Trophoblast cell (in vitro differentiated cells and primary cell): ENCODE data around the gene C3orf49.

Experiments used
- DNase-seq, 2 donors: peaks; one replicate each; pipeline ENCODE4 v3.0.0-alpha.2; 2016
- H2AFZ ChIP-seq: 2 replicates; pipeline ENCODE4 v1.6.1; 2013; ENCODE audit warnings: low read length, moderate library complexity, mild to moderate bottlenecking; ENCODE audit not compliant: insufficient read depth, poor library complexity
- H2AK5ac ChIP-seq: 2 replicates; pipeline ENCODE4 v1.6.1; 2013; ENCODE audit warnings: mild to moderate bottlenecking, low read length
- H2BK120ac ChIP-seq: 2 replicates; pipeline ENCODE4 v1.6.1; 2013; ENCODE audit warnings: low read length, mild to moderate bottlenecking, moderate library complexity; ENCODE audit not compliant: insufficient read depth, poor library complexity
- H2BK12ac ChIP-seq: 2 replicates; pipeline ENCODE4 v1.6.1; 2013; ENCODE audit warnings: mild to moderate bottlenecking, low read length, moderate library complexity
- H2BK5ac ChIP-seq: 2 replicates; pipeline ENCODE4 v1.6.1; 2013; ENCODE audit warnings: low read length, low read depth, moderate library complexity, mild to moderate bottlenecking; ENCODE audit not compliant: poor library complexity
- H3K14ac ChIP-seq: 2 replicates; pipeline ENCODE4 v1.6.1; 2013; ENCODE audit warnings: mild to moderate bottlenecking, low read length
- H3K18ac ChIP-seq: 2 replicates; pipeline ENCODE4 v1.6.1; 2013; ENCODE audit warnings: mild to moderate bottlenecking, low read length
- H3K23ac ChIP-seq: 2 replicates; pipeline ENCODE4 v1.6.1; 2013; ENCODE audit warnings: low read length
- H3K27ac ChIP-seq: 2 replicates; pipeline ENCODE4 v1.5.1; 2013; ENCODE audit warnings: low read depth, mild to moderate bottlenecking, inconsistent platforms, low read length, moderate library complexity
- H3K27me3 ChIP-seq: 2 replicates; pipeline ENCODE4 v1.6.1; 2013; ENCODE audit warnings: inconsistent platforms, mild to moderate bottlenecking, low read length, moderate library complexity; ENCODE audit not compliant: insufficient read depth
- H3K36me3 ChIP-seq, 2 experiments: 1 replicate in 1 of 2; 2 replicates in 1 of 2; pipeline ENCODE4 v1.6.1; 2013; ENCODE audit warnings: low read length in 2 of 2, mild to moderate bottlenecking in 2 of 2, moderate library complexity in 1 of 2; ENCODE audit not compliant: insufficient read depth in 2 of 2, control insufficient read depth in 1 of 2
- H3K4ac ChIP-seq: 2 replicates; pipeline ENCODE4 v1.6.1; 2013; ENCODE audit warnings: low read depth, mild to moderate bottlenecking, low read length, moderate library complexity
- H3K4me1 ChIP-seq, 2 experiments: 1 replicate in 1 of 2; 2 replicates in 1 of 2; pipeline ENCODE4 v1.6.1; 2013; ENCODE audit warnings: low read length in 2 of 2, mild to moderate bottlenecking in 2 of 2, moderate library complexity in 1 of 2; ENCODE audit not compliant: insufficient read depth in 2 of 2, control insufficient read depth in 1 of 2
- H3K4me2 ChIP-seq: 2 replicates; pipeline ENCODE4 v1.6.1; 2013; ENCODE audit warnings: inconsistent platforms, mild to moderate bottlenecking, low read length, moderate library complexity
- H3K4me3 ChIP-seq: 2 replicates; pipeline ENCODE4 v1.5.1; 2013; ENCODE audit warnings: mild to moderate bottlenecking, low read depth, low read length, inconsistent platforms
- H3K79me1 ChIP-seq: one replicate; pipeline ENCODE4 v1.6.1; 2013; ENCODE audit warnings: low read length
- H3K79me2 ChIP-seq: 2 replicates; pipeline ENCODE4 v1.6.1; 2013; ENCODE audit warnings: low read length, mild to moderate bottlenecking; ENCODE audit not compliant: control insufficient read depth, insufficient read depth, poor library complexity
- H3K9ac ChIP-seq: 2 replicates; pipeline ENCODE4 v1.6.1; 2013; ENCODE audit warnings: mild to moderate bottlenecking, low read length
- H3K9me3 ChIP-seq: 2 replicates; pipeline ENCODE4 v1.6.1; 2013; ENCODE audit warnings: low read depth, mild to moderate bottlenecking, control low read depth, inconsistent platforms, low read length; ENCODE audit not compliant: insufficient read depth
- H4K12ac ChIP-seq: 2 replicates; pipeline ENCODE4 v1.6.1; 2013; ENCODE audit warnings: low read depth, mild to moderate bottlenecking, low read length, moderate library complexity
- H4K8ac ChIP-seq: 2 replicates; pipeline ENCODE4 v1.6.1; 2013; ENCODE audit warnings: low read depth, mild to moderate bottlenecking, low read length, moderate library complexity
- H4K91ac ChIP-seq: one replicate; pipeline ENCODE4 v1.6.1; 2013; ENCODE audit warnings: low read depth, mild to moderate bottlenecking, low read length, moderate library complexity
- WGBS: extraction: QIAGEN DNeasy Blood & Tissue Kit; methylation state at CpG from one replicate; pipeline ENCODE4 v1.1.7; 2013; ENCODE audit warnings: missing lambda C conversion rate; ENCODE audit not compliant: insufficient read length, insufficient coverage; ENCODE audit errors: extremely low coverage; 5-methylcytosine and 5-hydroxymethylcytosine counted together

C3orf49 gene

GRCh38 chr3:63877737-63878393 lies 58.8 kb downstream of the C3orf49 start:
- Histone ChIP-seq H2BK120ac (no peak overlapping the region), H3K9me3 (no peaks in the 10 kb centered on the region), H3K23ac (no peak overlapping the region), H3K4me2 (no peak overlapping the region), H3K27me3 (no peaks in the 10 kb centered on the region), H2AK5ac (no peak overlapping the region), H3K79me2 (peaks cover 4% of the 10 kb centered on the region), H2BK5ac (no peak overlapping the region), H3K36me3 (no peaks in the 10 kb centered on the region), H4K12ac (no peak overlapping the region), H3K14ac (no peak overlapping the region), H3K27ac (no peak overlapping the region), H3K4me1 (no peaks in the 10 kb centered on the region), H4K91ac (no peak overlapping the region), H3K4me3 (no peak overlapping the region), H3K79me1 (no peaks in the 10 kb centered on the region), H3K9ac (no peak overlapping the region), H4K8ac (no peak overlapping the region), H2AFZ (no peak overlapping the region), H2BK12ac (no peak overlapping the region), H3K4ac (no peak overlapping the region), H3K18ac (no peak overlapping the region)
- no peak for DNase-seq
- WGBS = no CpG with 5 or more reads among the region's 3 CpGs

- Histone ChIP-seq H3K27ac (no peak overlapping the region), H4K12ac (no peak overlapping the region), H3K23ac (no peak overlapping the region), H3K4me1 (no peaks in the 10 kb centered on the region), H2AFZ (no peak overlapping the region), H3K79me2 (peaks cover 3% of the 10 kb centered on the region), H3K4me2 (no peak overlapping the region), H4K91ac (no peak overlapping the region), H2BK12ac (no peak overlapping the region), H4K8ac (no peak overlapping the region), H3K18ac (no peak overlapping the region), H3K14ac (no peak overlapping the region), H3K27me3 (no peaks in the 10 kb centered on the region), H3K4me3 (no peak overlapping the region), H3K9ac (no peak overlapping the region), H3K4ac (no peak overlapping the region), H2AK5ac (no peak overlapping the region), H3K36me3 (no peaks in the 10 kb centered on the region), H2BK5ac (no peak overlapping the region), H3K9me3 (no peaks in the 10 kb centered on the region), H2BK120ac (no peak overlapping the region), H3K79me1 (no peaks in the 10 kb centered on the region)
- WGBS = no CpG with 5 or more reads among the region's 2 CpGs
- DNase-seq = no peak
Measured at GRCh38 chr3:63878394-63879060, 59.4 kb downstream of the C3orf49 start.

GRCh38 chr3:63880653-63881052 lies 61.6 kb downstream of the C3orf49 start:
- Histone ChIP-seq H3K4me1 (no peaks in the 10 kb centered on the region), H3K4me2 (no peak overlapping the region), H3K36me3 (peaks cover 0 to under 1% of the 10 kb centered on the region in 2 experiments), H3K79me2 (no peaks in the 10 kb centered on the region), H3K79me1 (no peaks in the 10 kb centered on the region), H3K14ac (no peak overlapping the region), H4K8ac (no peak overlapping the region), H4K12ac (no peak overlapping the region), H3K18ac (no peak overlapping the region), H3K9me3 (no peaks in the 10 kb centered on the region), H4K91ac (no peak overlapping the region), H3K27me3 (no peaks in the 10 kb centered on the region), H3K23ac (no peak overlapping the region), H3K4me3 (no peak overlapping the region), H2BK120ac (no peak overlapping the region), H3K9ac (no peak overlapping the region), H2BK5ac (no peak overlapping the region), H3K4ac (no peak overlapping the region), H2AK5ac (no peak overlapping the region), H3K27ac (no peak overlapping the region), H2BK12ac (no peak overlapping the region), H2AFZ (no peak overlapping the region)
- no peak for DNase-seq
- no CpG with 5 or more reads among the region's 5 CpGs for WGBS

GRCh38 chr3:63886858-63887257 lies 67.8 kb downstream of the C3orf49 start:
- Histone ChIP-seq H3K18ac (no peak overlapping the region), H3K9me3 (no peaks in the 10 kb centered on the region), H4K91ac (no peak overlapping the region), H3K4me1 (no peaks in the 10 kb centered on the region), H2AK5ac (no peak overlapping the region), H2AFZ (no peak overlapping the region), H2BK5ac (no peak overlapping the region), H3K79me2 (no peaks in the 10 kb centered on the region), H3K23ac (no peak overlapping the region), H4K12ac (no peak overlapping the region), H3K27me3 (no peaks in the 10 kb centered on the region), H2BK120ac (no peak overlapping the region), H2BK12ac (no peak overlapping the region), H3K14ac (no peak overlapping the region), H3K9ac (no peak overlapping the region), H3K36me3 (peaks cover 0 to 9% of the 10 kb centered on the region in 2 experiments), H3K4ac (no peak overlapping the region), H3K4me3 (no peak overlapping the region), H4K8ac (no peak overlapping the region), H3K4me2 (no peak overlapping the region), H3K79me1 (no peaks in the 10 kb centered on the region), H3K27ac (no peak overlapping the region)
- DNase-seq = no peak
- no CpG with 5 or more reads among the region's 3 CpGs for WGBS
